GM19395 (cell line): ENCODE measurements around the gene PRTG.
A peak's percentile ranks its signal among the peaks of the same experiment; 100 is the strongest.
"Not testable (repeated sequence)": the region's sequence is repeated elsewhere in the genome, so short reads cannot be mapped to it uniquely, and the experiment has no call there.

Source experiments
- ATAC-seq: cut with Tn5 transposase; IDR thresholded peaks from one replicate; pipeline ENCODE4 v1.9.1; 2021; ENCODE audit warnings: mild to moderate bottlenecking, moderate library complexity; ENCODE audit not compliant: unreplicated experiment

The PRTG gene

GRCh38 chr15:55707518-55707917 is 35.4 kb downstream of the PRTG start:
- no peak for ATAC-seq

DNA sequence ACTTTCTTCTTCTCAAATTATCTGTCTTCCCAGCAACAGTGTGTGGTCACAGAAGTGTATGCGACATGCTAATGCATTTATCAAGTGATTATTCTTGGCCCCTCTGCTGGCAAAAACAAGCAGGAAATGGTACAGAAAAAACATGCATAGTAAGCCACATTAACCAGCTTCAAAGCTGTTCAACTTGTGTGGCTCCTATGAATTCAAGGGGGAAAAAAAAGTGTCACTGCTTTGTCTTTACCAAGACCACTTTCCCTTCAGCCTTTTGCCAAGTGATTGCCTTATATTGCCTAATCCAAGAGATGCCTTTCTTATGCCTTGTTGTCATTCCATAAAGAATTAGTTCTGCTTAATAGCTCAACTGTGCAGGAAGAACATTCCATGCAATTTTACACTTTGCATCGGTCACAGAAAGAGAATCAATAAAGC is 39.1 kb downstream of the PRTG start:
- no peak for ATAC-seq

DNA sequence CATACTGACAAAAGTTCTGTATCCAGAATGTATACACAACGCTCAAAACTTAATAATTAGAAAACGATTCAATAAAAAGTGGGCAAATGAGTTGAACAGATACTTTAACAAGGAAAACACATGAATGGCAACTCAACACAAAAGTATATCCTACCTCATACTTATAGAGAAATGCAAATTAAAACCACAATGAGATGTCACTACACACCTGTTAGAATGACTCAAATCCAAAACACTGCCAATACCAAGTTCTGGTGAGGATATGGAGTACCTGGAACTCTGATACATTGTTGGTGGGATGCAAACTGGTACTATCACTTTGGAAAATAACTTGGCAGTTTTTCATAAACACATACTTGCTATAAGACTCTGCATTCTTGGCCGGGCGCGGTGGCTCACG is 42.1 kb downstream of the PRTG start:
- ATAC-seq: no peak

DNA sequence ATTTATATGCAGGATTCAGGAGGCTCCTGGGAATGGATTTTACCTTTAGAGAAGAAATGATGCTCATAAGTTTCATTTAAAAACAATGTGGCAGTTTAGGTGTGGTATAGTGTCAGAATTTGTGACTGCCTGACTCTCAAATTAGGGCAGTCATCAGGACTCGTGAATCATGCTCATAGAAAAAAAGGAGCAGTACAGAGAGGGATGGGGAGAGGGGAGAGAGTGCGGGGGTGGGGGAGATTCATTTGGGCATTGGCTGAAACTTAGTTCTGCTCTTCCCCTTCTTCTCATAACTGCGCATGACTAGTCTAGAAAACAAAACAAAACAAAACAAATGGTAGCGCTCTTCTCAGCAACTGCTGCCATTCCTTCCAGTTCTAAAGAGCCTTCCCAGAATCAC is 44.3 kb downstream of the PRTG start:
- no peak for ATAC-seq

- ATAC-seq: no peak
Measured at GRCh38 chr15:55696221-55696620, 46.7 kb downstream of the PRTG start.

DNA sequence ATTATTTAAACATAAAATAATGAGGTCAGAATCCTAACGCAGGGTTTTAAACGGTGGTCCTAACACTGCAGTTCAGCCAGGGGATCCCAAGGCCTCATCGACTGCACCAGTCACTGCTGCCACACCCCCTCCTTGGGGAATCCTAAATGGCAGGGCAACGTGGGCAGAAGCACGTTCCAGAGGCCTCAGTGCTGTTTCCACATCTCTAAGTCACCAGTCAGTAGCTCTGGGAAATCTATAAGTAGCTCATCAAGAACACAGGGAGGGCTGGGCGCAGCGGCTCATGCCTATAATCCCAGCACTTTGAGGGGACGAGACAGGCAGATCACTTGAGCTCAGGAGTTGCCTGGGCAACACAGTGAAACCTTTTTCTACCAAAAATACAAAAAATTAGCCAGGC is 47.5 kb downstream of the PRTG start:
- no peak for ATAC-seq

- ATAC-seq: peak; percentile 98
Measured at GRCh38 chr15:55694652-55695150, 48.3 kb downstream of the PRTG start.

- ATAC-seq: not testable (repeated sequence)
Measured at GRCh38 chr15:55693116-55693515, 49.8 kb downstream of the PRTG start.

DNA sequence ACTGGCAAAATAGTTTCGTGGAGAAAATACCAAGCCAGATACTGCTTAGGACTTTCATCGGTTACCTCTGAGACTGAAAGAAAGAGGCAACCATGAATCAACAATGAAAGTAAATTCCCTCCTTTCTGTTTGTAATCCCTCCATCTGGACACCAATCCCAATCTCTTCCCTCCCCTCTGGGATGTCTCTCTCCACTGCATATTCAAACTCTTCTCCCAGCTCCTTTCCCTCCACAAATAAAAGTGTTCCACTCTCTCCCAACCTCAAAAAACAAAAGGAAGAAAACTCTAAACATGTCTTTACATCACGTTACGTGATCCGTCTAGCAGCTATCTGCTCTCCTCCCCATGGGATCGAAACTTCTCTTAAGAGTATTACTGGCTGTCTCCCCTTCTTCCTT is 55.2 kb downstream of the PRTG start:
- ATAC-seq: no peak

DNA sequence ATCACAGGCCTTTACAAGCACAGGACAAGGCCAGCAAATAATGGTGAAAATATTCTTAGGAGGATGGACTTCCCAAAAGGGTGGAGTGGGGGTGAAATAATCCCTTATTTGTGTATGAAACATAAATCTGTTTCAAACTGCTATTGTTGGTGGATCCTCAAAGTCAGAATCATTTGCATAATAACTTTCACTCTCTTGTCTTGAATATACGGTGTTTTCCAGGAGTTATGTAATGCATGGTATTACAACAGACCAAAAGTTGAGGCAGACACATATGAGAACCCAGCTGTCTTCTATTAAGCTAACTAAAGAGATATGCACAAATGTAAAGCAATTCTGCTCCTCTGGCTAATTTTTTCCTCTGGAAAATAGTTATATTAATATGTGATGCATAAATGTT is 57.7 kb downstream of the PRTG start:
- ATAC-seq: peak; percentile 73

- no peak for ATAC-seq
Measured at GRCh38 chr15:55683376-55683775, 59.6 kb downstream of the PRTG start.

DNA sequence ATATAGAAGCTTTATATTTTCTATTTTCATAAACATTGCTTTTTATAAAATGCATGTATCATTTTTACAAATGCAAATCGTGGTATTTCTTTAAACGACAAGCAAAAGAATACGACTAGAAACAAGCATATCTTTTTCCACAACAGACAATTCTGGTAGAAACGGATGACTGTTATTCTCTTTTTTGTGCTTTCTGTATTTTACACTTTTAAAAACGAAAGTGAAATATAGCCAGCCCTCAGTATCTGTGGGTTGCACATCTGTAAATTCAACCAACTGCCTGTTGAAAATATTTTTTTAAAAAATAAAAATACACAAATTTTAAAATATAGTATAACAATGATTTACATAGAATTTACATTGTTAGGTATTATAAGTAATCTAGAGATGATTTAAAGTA is 61.3 kb downstream of the PRTG start:
- peak; percentile 65 for ATAC-seq

GRCh38 chr15:55676507-55676906 is 66.4 kb downstream of the PRTG start:
- no peak for ATAC-seq

- ATAC-seq: no peak
Measured at GRCh38 chr15:55673287-55673686, 69.7 kb downstream of the PRTG start.

GRCh38 chr15:55669270-55669669 is 73.7 kb downstream of the PRTG start:
- no peak for ATAC-seq

DNA sequence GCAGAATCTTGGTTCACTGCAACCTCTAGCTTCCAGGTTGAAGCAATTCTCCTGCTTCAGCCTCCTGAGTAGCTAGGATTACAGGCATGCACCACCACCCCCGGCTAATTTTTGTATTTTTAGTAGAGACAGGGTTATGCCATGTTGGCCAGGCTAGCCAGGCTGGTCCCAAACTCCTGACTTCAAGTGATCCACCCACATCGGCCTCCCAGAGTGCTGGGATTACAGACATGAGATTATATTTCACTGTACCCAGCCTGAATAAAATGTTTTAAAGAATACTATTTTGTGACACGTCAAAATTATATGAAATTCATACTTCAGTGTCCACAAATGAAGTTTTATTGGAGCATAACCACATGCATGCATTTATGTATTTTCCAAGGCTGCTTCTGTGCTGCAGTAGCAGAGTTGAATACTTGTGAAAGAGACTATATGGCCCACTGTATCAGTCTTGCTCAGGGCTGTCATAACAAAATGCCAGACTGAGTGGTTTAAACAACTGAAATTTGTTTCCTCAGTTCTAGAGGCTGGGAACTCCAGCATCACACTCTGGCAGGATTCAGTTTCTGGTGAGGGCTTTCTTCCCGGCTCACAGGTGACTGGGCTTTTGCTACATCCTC is 77.2 kb downstream of the PRTG start:
- no peak for ATAC-seq

DNA sequence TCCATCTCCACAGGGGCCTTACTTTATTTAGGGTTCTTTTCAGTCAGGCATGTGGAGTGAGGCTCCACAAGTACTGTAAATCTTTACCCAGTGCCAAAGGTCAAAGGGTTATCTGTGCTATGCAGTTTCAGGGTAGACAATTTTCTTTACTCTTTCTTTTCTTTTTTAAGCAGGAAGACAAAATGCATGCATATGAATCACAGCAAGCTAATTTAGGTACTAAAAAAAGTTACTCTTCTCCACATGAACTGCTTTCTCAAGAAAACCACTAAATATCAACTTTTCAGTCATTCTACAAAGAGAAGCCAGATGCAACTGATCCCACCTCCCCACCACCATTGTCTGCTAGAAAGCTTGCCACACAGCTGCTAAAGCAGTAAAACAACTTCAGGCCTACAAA is 81.5 kb downstream of the PRTG start:
- no peak for ATAC-seq

- no peak for ATAC-seq
Measured at GRCh38 chr15:55660153-55660552, 82.8 kb downstream of the PRTG start.

- ATAC-seq: no peak
Measured at GRCh38 chr15:55659481-55659880, 83.5 kb downstream of the PRTG start.

- ATAC-seq: no peak
Measured at GRCh38 chr15:55658886-55659285, 84.1 kb downstream of the PRTG start.

- ATAC-seq: no peak
Measured at GRCh38 chr15:55654561-55655031, 88.4 kb downstream of the PRTG start.

DNA sequence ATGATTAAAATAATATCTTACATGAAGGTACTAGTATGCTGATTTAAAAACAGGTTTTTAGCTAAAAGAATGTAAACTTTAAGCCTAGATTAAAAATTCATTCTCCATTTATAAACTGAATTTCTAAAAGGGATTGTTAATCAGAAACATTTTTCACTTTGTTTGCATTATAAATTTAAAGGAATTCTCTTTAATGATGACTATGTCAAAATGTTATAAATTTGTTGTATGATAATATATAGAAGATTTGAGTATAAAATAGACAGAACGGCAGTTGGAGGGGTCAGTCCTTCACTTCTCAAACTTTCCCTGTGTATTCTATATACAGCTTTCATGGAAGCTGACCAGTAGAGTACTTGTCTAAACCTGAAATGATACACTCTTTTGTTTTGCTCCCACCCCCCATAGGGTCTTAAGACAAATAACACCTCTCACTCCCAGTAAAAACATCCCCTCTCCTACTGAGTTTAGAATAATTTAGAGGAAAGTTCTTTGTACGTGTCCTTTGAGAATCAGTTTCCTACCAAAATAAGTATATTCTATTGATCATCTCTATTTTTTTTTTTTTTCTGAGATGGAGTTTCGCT is 90.0 kb downstream of the PRTG start:
- ATAC-seq: no peak

GRCh38 chr15:55652359-55652758 is 90.6 kb downstream of the PRTG start:
- no peak for ATAC-seq
